ENCODE data around the gene COPS7B. TPM values are rescaled to one million over a fixed set of nuclear protein-coding genes. Genes with fewer than 3 reads are reported as not detected.

Gene COPS7B
- polyA plus RNA-seq, 2 donors: 16.3 to 17.5 TPM

- WGBS, 2 donors: 84% methylated on average over 2 of the region's 2 CpGs
- Histone ChIP-seq H3K4me1 (ENCODE audit: control insufficient read depth in 2 of 2, insufficient read depth in 2 of 2, low read length in 1 of 2) (peaks cover 1 to 7% of the 10 kb centered on the region in 2 donors), H3K4me3 (ENCODE audit: low read depth in 1 of 2, low read length in 2 of 2) (peak overlapping the region in 1 of 2 donors; percentile 95)
Observed at GRCh38 chr2:231785413-231785812, 832 bp upstream of the COPS7B start.

GRCh38 chr2:231785822-231786176 lies 446 bp upstream of the COPS7B start:
- Histone ChIP-seq H3K27ac (ENCODE audit: low read depth in 2 of 2, low read length in 1 of 2) (peak overlapping the region in 1 of 2 donors; percentile 37), H3K4me1 (ENCODE audit: control insufficient read depth in 2 of 2, insufficient read depth in 2 of 2, low read length in 1 of 2) (peaks cover 0 to 7% of the 10 kb centered on the region in 2 donors)
- 35 to 36% methylated on average over 6 of the region's 6 CpGs for WGBS, 2 donors

More at GRCh38 chr2:231785413-231785812, 832 bp upstream of the COPS7B start:
- Histone ChIP-seq H3K36me3 (ENCODE audit: control insufficient read depth in 2 of 2, insufficient read depth in 2 of 2, low read length in 1 of 2) (peaks cover 0 to 4% of the 10 kb centered on the region in 2 donors), H3K27ac (ENCODE audit: low read depth in 2 of 2, low read length in 1 of 2) (no peak overlapping the region), H3K9me3 (ENCODE audit: control insufficient read depth in 2 of 2, insufficient read depth in 1 of 2, low read depth in 1 of 2, low read length in 1 of 2) (no peaks in the 10 kb centered on the region), H3K27me3 (ENCODE audit: control insufficient read depth in 1 of 2, insufficient read depth in 2 of 2, low read length in 2 of 2) (no peaks in the 10 kb centered on the region)

GRCh38 chr2:231786917-231787292 lies 660 bp downstream of the COPS7B start:
- Histone ChIP-seq H3K27me3 (ENCODE audit: control insufficient read depth in 1 of 2, insufficient read depth in 2 of 2, low read length in 2 of 2) (no peaks in the 10 kb centered on the region), H3K27ac (ENCODE audit: low read depth in 2 of 2, low read length in 1 of 2) (peak overlapping the region in 1 of 2 donors; percentile 69)
- WGBS, 2 donors: 10 to 14% methylated on average over 11 of the region's 11 CpGs

More at GRCh38 chr2:231785822-231786176, 446 bp upstream of the COPS7B start:
- Histone ChIP-seq H3K36me3 (ENCODE audit: control insufficient read depth in 2 of 2, insufficient read depth in 2 of 2, low read length in 1 of 2) (peaks cover 0 to 4% of the 10 kb centered on the region in 2 donors), H3K9me3 (ENCODE audit: control insufficient read depth in 2 of 2, insufficient read depth in 1 of 2, low read depth in 1 of 2, low read length in 1 of 2) (no peaks in the 10 kb centered on the region), H3K27me3 (ENCODE audit: control insufficient read depth in 1 of 2, insufficient read depth in 2 of 2, low read length in 2 of 2) (no peaks in the 10 kb centered on the region), H3K4me3 (ENCODE audit: low read depth in 1 of 2, low read length in 2 of 2) (peak overlapping the region; percentile 95 to 97)

GRCh38 chr2:231791107-231791506 lies 4.9 kb downstream of the COPS7B start:
- Histone ChIP-seq H3K27ac (ENCODE audit: low read depth in 2 of 2, low read length in 1 of 2) (no peak overlapping the region), H3K4me3 (ENCODE audit: low read depth in 1 of 2, low read length in 2 of 2) (no peak overlapping the region), H3K36me3 (ENCODE audit: control insufficient read depth in 2 of 2, insufficient read depth in 2 of 2, low read length in 1 of 2) (peaks cover 5 to 6% of the 10 kb centered on the region in 2 donors), H3K27me3 (ENCODE audit: control insufficient read depth in 1 of 2, insufficient read depth in 2 of 2, low read length in 2 of 2) (no peaks in the 10 kb centered on the region), H3K4me1 (ENCODE audit: control insufficient read depth in 2 of 2, insufficient read depth in 2 of 2, low read length in 1 of 2) (peaks cover 0 to 3% of the 10 kb centered on the region in 2 donors), H3K9me3 (ENCODE audit: control insufficient read depth in 2 of 2, insufficient read depth in 1 of 2, low read depth in 1 of 2, low read length in 1 of 2) (no peaks in the 10 kb centered on the region)
- 65 to 71% methylated on average over 3 of the region's 3 CpGs for WGBS, 2 donors

More at GRCh38 chr2:231786917-231787292, 660 bp downstream of the COPS7B start:
- peaks cover 0 to 7% of the 10 kb centered on the region in 2 donors for H3K4me1 ChIP-seq (ENCODE audit: control insufficient read depth in 2 of 2, insufficient read depth in 2 of 2, low read length in 1 of 2)
- no peaks in the 10 kb centered on the region for H3K9me3 ChIP-seq (ENCODE audit: control insufficient read depth in 2 of 2, insufficient read depth in 1 of 2, low read depth in 1 of 2, low read length in 1 of 2)
- peak overlapping the region; percentile 95 to 97 for H3K4me3 ChIP-seq (ENCODE audit: low read depth in 1 of 2, low read length in 2 of 2)
- peaks cover 0 to 4% of the 10 kb centered on the region in 2 donors for H3K36me3 ChIP-seq (ENCODE audit: control insufficient read depth in 2 of 2, insufficient read depth in 2 of 2, low read length in 1 of 2)

- peaks cover 12 to 15% of the 10 kb centered on the region in 2 donors for H3K36me3 ChIP-seq (ENCODE audit: control insufficient read depth in 2 of 2, insufficient read depth in 2 of 2, low read length in 1 of 2)
- 67 to 82% methylated on average over 3 of the region's 3 CpGs for WGBS, 2 donors
Observed at GRCh38 chr2:231794383-231794782, 8.1 kb downstream of the COPS7B start.

GRCh38 chr2:231795525-231796327 lies 9.5 kb downstream of the COPS7B start:
- Histone ChIP-seq H3K9me3 (ENCODE audit: control insufficient read depth in 2 of 2, insufficient read depth in 1 of 2, low read depth in 1 of 2, low read length in 1 of 2) (no peaks in the 10 kb centered on the region), H3K4me3 (ENCODE audit: low read depth in 1 of 2, low read length in 2 of 2) (no peak overlapping the region), H3K36me3 (ENCODE audit: control insufficient read depth in 2 of 2, insufficient read depth in 2 of 2, low read length in 1 of 2) (peaks cover 12% of the 10 kb centered on the region in 2 donors), H3K27me3 (ENCODE audit: control insufficient read depth in 1 of 2, insufficient read depth in 2 of 2, low read length in 2 of 2) (no peaks in the 10 kb centered on the region), H3K27ac (ENCODE audit: low read depth in 2 of 2, low read length in 1 of 2) (no peak overlapping the region), H3K4me1 (ENCODE audit: control insufficient read depth in 2 of 2, insufficient read depth in 2 of 2, low read length in 1 of 2) (no peaks in the 10 kb centered on the region)
- 79 to 93% methylated on average over 9 of the region's 9 CpGs for WGBS, 2 donors

More at GRCh38 chr2:231794383-231794782, 8.1 kb downstream of the COPS7B start:
- Histone ChIP-seq H3K27me3 (ENCODE audit: control insufficient read depth in 1 of 2, insufficient read depth in 2 of 2, low read length in 2 of 2) (no peaks in the 10 kb centered on the region), H3K27ac (ENCODE audit: low read depth in 2 of 2, low read length in 1 of 2) (no peak overlapping the region), H3K4me3 (ENCODE audit: low read depth in 1 of 2, low read length in 2 of 2) (no peak overlapping the region), H3K9me3 (ENCODE audit: control insufficient read depth in 2 of 2, insufficient read depth in 1 of 2, low read depth in 1 of 2, low read length in 1 of 2) (no peaks in the 10 kb centered on the region), H3K4me1 (ENCODE audit: control insufficient read depth in 2 of 2, insufficient read depth in 2 of 2, low read length in 1 of 2) (no peaks in the 10 kb centered on the region)

- Histone ChIP-seq H3K4me1 (ENCODE audit: control insufficient read depth in 2 of 2, insufficient read depth in 2 of 2, low read length in 1 of 2) (no peaks in the 10 kb centered on the region), H3K27me3 (ENCODE audit: control insufficient read depth in 1 of 2, insufficient read depth in 2 of 2, low read length in 2 of 2) (no peaks in the 10 kb centered on the region), H3K36me3 (ENCODE audit: control insufficient read depth in 2 of 2, insufficient read depth in 2 of 2, low read length in 1 of 2) (peaks cover 10 to 12% of the 10 kb centered on the region in 2 donors), H3K9me3 (ENCODE audit: control insufficient read depth in 2 of 2, insufficient read depth in 1 of 2, low read depth in 1 of 2, low read length in 1 of 2) (no peaks in the 10 kb centered on the region), H3K27ac (ENCODE audit: low read depth in 2 of 2, low read length in 1 of 2) (no peak overlapping the region), H3K4me3 (ENCODE audit: low read depth in 1 of 2, low read length in 2 of 2) (no peak overlapping the region)
- 49 to 53% methylated on average over 6 of the region's 6 CpGs for WGBS, 2 donors
Observed at GRCh38 chr2:231800493-231801091, 14.3 kb downstream of the COPS7B start.

GRCh38 chr2:231803501-231804138 lies 17.4 kb downstream of the COPS7B start:
- Histone ChIP-seq H3K4me1 (ENCODE audit: control insufficient read depth in 2 of 2, insufficient read depth in 2 of 2, low read length in 1 of 2) (no peaks in the 10 kb centered on the region), H3K4me3 (ENCODE audit: low read depth in 1 of 2, low read length in 2 of 2) (no peak overlapping the region), H3K27me3 (ENCODE audit: control insufficient read depth in 1 of 2, insufficient read depth in 2 of 2, low read length in 2 of 2) (no peaks in the 10 kb centered on the region), H3K9me3 (ENCODE audit: control insufficient read depth in 2 of 2, insufficient read depth in 1 of 2, low read depth in 1 of 2, low read length in 1 of 2) (no peaks in the 10 kb centered on the region), H3K27ac (ENCODE audit: low read depth in 2 of 2, low read length in 1 of 2) (no peak overlapping the region), H3K36me3 (ENCODE audit: control insufficient read depth in 2 of 2, insufficient read depth in 2 of 2, low read length in 1 of 2) (peaks cover 10 to 17% of the 10 kb centered on the region in 2 donors)
- WGBS, 2 donors: 91 to 94% methylated on average over 9 of the region's 9 CpGs

GRCh38 chr2:231807020-231807419 lies 20.8 kb downstream of the COPS7B start:
- 76 to 84% methylated on average over 2 of the region's 2 CpGs for WGBS, 2 donors
- no peaks in the 10 kb centered on the region for H3K4me1 ChIP-seq (ENCODE audit: control insufficient read depth in 2 of 2, insufficient read depth in 2 of 2, low read length in 1 of 2)
- peaks cover 6 to 25% of the 10 kb centered on the region in 2 donors for H3K36me3 ChIP-seq (ENCODE audit: control insufficient read depth in 2 of 2, insufficient read depth in 2 of 2, low read length in 1 of 2)
- H3K27ac ChIP-seq (ENCODE audit: low read depth in 2 of 2, low read length in 1 of 2): no peak overlapping the region
- no peaks in the 10 kb centered on the region for H3K9me3 ChIP-seq (ENCODE audit: control insufficient read depth in 2 of 2, insufficient read depth in 1 of 2, low read depth in 1 of 2, low read length in 1 of 2)
- H3K4me3 ChIP-seq (ENCODE audit: low read depth in 1 of 2, low read length in 2 of 2): no peak overlapping the region
- no peaks in the 10 kb centered on the region for H3K27me3 ChIP-seq (ENCODE audit: control insufficient read depth in 1 of 2, insufficient read depth in 2 of 2, low read length in 2 of 2)

Measured in esophagus (tissue), 2 donors.